ENCODE data around the gene DNASE2B. TPM values are rescaled to one million over a fixed set of nuclear protein-coding genes. Genes with fewer than 3 reads are reported as not detected.
A peak's percentile ranks its signal among the peaks of the same experiment; 100 is the strongest.
"Not testable (repeated sequence)": the region's sequence is repeated elsewhere in the genome, so short reads cannot be mapped to it uniquely, and the experiment has no call there.

Gene DNASE2B
- total RNA-seq, 1 experiment from 2014 or later: not detected

DNA sequence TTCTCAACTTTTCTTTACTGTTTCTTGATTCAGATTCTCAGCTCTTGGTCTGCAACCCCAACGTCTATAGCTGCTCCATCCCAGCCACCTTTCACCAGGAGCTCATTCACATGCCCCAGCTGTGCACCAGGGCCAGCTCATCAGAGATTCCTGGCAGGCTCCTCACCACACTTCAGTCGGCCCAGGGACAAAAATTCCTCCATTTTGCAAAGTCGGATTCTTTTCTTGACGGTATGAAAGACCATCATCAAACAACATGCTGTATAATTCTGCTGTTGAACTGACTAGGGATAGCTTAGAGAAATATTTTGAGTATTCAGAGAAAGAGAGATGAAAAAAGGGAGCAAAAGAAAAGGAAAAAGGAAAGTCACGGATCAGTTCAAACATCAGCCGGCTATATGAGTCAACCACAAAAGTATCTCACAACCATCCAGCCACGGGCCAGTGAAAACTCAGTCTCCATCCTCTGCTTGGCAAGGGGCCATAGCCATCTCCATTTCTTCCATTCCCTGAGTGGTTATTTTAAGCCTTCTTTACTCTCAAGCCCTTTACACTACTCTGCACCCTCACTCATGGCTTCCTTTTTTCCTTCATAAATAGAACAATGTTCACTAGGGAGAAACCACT lies 14.1 kb downstream of the DNASE2B start:
- DNase-seq (ENCODE audit: low spot score): no peak

DNA sequence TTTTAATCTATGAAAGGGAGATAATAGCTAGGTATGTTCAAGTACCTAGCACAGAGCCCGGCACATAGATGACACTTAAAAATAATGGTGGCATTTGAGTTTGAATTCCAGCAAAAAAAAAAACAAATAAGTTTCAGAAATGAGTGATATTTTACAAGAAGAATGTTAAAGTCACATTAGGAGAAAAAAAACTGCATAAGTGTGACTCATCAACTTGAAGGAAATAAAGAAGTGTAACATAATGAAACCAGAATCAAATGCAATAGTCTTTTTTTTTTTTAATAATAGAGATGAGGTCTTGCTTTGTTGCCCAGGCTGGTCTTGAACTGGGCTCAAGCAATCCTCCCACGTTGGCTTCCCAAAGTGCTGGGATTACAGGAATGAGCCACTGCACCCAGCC lies 17.1 kb downstream of the DNASE2B start:
- DNase-seq (ENCODE audit: low spot score): no peak

DNA sequence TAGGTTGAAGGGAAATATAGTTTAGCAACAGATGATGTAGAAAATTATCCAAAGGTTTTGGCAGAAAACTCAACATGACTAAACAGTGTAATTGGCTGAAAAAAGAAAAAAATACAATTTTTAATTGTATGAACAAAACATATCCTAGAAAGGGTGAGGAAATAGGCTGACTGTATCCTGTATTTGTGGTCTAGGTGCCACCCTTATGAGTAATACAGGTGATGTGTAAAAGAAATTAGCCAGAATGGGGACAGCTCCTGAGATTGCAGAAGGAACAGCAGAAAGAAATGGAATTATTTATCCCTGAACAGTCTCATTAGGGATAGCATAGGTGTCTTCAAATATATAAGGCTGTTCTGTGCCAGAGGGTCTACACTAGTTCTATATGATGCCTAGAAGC lies 24.6 kb downstream of the DNASE2B start:
- DNase-seq (ENCODE audit: low spot score): no peak

DNA sequence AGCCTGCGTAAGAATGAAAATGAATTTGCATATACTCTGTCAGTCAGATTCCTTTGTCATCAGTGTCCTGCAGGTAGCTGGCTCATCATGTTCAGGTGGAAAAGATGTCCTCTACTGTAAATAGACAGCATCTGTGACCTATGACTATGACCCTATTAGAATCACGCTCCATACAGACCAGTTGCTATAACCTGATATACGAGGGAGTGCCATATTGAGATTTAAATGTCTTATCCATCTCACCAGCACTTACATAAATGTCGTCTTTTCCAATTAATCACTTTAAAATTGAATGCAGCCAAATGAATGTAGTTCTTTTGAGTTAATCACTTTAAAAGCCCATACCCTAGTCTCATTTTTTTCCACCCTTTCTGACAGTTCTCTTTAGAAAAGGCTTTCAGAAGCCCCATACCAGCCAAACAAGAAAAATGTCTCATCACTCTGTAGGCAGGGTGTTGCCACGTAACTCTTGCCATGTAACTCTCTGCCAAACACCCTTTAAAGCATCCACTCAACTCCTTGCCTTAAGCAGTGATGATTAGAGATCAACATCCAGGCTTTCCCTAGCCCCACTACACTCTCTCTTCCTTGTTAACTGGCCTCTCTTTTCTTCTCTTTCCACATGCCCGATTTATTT lies 26.3 kb downstream of the DNASE2B start:
- no peak for DNase-seq (ENCODE audit: low spot score)

DNA sequence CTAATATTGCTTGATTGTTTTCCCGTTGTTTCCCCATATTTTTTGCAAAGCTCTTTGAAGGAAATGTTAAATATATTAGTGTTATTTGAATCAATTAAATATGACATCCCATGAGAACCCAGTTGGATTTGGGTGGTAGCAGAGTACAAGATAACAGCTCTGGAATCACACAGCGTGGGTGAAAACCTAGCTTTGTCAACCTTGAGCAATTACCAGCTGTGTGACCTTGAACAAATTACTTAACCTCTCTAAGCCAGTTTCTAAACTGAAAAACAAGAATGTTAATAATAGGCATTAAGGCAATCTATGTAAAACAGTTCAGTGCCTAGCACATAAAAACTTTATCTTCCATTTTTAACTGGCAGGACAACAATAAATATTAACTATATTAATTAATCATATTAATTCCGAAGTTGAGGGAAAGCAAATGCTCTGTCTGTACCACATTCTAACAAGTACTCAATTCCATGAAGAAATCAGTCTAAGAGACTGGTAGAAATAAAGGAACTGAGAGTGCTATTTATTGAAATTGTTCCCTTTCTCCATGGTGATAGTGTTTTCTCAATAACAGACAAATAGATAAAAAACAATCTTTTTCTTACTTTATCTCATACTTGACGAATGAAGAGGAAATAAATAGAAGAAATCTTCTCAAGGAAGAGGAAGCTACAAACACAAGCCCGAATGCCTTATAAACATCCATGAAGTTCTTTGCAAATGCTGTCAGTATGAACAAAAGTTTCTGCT lies 27.0 kb downstream of the DNASE2B start:
- DNase-seq (ENCODE audit: low spot score): no peak

DNA sequence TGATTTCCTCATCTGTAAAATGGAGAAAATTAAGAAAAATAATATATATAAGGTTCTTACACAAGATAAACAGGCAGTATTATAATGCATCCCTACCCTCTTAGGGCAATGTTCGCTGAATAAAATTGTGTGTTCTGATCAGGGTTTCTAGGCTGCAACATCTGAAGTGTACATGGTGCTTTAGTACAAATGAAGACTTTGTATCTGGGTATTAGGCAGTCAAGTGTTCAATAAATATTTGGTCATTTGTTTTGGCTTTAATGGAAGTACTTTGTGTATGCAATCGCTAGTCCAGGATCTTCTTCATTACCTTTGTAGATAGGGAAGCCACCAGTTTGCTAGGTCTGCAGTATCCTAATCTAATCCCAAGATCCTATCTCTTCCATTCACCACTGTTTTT lies 28.1 kb downstream of the DNASE2B start:
- DNase-seq (ENCODE audit: low spot score): no peak

DNA sequence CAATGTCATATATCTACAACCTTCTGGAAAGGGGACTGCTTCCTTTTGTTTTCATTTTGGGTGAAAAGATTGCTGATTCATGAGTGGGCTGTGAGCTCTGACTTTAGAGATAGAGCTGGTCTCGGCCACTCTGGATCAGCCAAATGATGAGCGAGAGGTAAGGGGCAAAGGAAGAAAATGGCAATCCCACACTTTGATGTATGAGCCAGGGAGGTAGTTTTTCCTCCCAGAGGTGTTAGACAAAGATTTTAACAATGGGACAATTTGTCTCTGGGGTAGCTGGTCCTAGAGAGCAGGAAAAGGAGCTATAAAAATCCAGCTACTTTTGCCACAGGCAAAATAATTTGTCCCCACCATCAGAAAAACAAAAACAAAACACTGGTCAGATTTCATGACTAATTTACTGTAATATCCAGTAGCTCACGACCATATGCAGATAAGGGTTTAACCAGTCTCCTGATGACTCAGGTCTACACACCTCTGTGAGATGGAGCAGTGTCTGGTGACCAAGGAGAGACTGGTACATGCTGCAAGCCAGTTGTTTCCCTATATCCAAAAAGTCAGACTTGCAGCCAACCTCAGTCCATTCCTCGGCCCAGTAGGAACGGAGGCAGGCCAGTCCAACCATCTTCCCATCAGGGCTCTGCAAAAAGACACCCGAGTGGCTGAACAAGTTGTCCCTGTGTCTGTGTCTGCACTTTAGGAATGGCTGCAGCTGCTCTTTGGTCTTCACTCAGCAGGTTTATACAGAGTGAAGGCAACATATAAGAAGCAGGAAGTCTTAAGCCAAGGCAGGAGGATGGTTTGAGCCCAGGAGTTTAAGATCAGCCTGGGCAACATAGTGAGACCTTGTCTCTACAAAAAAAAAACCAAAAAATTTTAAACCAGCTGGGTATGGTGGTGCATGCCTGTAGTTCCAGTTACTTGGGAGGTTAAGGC lies 29.2 kb downstream of the DNASE2B start:
- peak; percentile 26 for DNase-seq (ENCODE audit: low spot score)

DNA sequence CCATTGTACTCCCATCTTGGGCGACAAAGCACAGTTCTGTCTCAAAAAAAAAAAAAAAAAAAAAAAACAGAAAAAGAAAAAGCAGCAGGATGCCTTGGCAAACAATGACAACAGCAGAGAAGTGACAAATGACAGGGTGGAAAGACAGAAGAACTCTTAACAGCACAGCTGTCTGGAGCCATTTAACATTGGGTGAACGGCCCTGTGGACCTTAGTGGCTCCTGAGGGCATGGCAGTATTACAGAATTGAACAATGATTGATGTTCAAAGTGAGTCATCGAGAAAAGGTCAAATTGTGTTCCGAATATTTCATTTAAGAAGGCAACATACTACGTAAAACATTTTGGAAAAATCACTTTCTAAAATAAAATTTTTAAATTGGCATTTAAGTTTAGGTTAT lies 30.0 kb downstream of the DNASE2B start:
- DNase-seq (ENCODE audit: low spot score): no peak

DNA sequence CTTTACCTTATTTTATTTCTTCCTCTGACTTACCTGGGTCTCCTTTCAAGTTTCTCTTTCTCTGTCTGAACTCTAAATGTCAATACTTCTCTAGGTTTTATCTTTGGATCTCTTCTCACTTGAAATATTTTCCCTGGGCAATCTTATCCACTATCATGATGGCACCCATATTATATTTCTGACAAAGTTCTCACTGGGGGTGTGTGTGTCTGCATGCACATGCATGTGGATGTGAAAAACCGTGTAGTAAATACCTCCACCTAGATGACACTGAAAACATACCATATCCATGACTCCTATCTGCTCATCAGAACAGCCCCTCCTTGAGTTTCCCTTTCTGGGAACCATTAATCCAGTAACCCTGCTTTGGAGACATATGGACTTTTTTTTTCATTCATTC lies 30.9 kb downstream of the DNASE2B start:
- no peak for DNase-seq (ENCODE audit: low spot score)

DNA sequence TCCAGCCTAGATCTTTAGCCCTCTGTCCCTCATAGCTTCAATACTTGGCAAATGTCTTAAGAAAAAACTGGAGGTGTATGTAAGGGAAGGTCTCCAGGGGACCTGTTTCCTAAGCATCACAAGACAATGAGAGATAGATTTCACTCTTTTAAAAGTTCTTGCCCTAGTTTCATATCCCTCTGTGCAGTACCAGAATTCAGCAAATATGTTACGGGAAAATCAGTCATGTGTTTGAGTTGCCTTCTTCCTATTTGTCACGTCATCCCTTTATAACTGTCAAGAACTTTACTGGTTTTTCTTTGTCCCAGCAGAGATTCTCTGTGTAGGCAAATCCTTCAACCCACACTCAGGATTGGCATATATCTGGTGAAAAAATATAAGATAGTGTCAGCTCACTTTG lies 32.3 kb downstream of the DNASE2B start:
- no peak for DNase-seq (ENCODE audit: low spot score)

DNA sequence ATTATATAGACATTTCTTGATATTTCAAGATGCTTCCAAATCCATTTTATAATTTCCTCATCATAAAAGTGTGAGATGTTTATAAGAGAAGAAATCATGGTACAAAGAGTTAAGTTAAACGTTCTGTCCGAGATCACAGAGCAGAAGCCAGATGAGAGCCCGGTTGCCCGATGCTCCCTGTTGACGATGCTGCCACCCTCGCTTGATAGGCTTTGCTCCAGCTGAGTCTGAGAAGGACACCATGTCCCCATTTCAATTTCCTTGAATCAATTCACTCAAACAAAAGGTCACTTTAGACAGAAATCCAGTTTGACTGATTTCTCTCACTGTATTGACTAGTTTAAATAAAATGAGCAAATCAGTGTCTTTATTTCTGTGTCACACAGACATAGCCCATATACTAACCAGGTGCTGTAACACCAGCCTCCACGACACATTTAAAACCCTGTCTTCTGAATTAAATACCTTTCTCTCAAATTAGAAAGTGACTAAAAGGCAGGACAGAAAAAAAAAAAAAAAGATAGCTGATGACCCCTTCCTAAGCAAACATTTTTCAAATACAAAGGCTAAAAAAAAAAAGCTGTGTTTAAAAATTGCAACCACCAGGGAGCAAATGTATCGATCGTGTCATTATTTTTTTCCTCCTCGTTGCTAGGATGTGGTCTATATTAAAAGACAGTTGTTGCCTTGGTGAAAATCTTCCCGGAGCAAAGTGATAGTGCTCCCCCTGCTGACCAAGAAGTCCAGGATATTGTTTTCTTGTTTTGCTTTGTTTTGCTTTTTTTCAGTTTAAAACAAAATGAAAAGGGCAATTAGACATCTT lies 35.2 kb downstream of the DNASE2B start:
- peak; percentile 39 for DNase-seq (ENCODE audit: low spot score)

DNA sequence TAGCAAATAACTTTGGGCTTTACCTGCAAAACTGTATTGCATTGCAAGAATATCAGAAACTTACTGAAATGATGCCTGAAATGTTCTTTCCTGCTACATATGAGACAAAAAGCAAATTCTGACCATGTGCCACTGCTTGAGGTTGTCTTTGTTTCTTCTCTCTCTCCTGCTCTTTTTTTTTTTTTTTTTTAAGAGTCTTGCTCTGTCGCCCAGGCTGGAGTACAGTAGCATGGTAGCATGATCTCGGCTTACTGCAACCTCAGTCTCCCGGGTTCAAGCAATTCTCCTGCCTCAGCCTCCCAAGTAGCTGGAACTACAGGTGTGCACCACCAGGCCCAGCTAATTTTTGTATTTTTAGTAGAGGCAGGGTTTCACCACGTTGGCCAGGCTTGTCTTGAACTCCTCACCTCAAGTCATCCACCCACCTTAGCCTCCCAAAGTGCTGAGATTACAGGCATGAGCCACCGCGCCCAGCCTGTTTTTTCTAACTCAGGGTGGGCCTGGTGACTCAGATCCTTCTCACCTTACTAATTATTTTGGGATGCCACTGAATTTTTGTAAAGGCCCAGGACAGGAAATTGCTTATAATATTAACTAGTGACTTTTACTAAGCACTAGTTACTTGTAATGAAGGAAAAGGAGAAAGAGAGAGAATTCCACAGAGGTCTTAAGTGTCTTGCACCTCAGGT lies 35.9 kb downstream of the DNASE2B start:
- DNase-seq (ENCODE audit: low spot score): no peak

DNA sequence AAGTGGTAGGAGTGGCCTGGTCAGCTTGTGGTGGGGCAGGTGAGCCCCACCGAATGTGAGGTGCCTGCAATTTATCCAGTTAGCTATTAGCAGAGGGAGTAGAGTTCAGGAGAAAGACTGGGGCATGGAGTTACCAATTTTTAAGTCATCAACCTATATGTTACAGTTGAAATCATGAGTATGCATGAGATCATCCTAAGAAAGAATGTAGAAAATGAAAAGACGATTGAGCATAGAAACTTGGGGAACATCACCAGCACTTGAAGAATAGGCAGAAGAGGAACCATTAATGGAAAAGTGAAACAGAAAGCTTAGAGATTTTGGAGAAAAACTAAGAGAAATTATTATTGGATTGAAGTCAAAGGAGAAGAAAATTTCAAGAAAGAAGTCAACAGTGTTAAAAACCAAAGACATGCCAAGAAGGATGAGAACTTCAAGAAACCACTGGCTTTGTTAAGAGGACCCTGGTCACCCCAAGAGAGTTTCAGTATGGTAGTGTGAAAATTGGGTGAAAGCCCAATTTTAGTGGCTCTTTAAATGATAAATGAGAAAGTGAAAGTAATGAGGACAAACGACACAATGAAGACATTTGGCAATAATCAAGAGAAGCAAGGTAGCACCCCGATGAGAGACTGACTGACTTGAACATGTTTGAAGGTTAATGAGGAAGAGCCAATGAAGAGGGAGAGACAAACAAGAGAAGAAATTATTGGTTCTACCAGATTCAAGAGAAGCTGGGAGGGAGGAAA lies 36.7 kb downstream of the DNASE2B start:
- DNase-seq (ENCODE audit: low spot score): no peak

DNA sequence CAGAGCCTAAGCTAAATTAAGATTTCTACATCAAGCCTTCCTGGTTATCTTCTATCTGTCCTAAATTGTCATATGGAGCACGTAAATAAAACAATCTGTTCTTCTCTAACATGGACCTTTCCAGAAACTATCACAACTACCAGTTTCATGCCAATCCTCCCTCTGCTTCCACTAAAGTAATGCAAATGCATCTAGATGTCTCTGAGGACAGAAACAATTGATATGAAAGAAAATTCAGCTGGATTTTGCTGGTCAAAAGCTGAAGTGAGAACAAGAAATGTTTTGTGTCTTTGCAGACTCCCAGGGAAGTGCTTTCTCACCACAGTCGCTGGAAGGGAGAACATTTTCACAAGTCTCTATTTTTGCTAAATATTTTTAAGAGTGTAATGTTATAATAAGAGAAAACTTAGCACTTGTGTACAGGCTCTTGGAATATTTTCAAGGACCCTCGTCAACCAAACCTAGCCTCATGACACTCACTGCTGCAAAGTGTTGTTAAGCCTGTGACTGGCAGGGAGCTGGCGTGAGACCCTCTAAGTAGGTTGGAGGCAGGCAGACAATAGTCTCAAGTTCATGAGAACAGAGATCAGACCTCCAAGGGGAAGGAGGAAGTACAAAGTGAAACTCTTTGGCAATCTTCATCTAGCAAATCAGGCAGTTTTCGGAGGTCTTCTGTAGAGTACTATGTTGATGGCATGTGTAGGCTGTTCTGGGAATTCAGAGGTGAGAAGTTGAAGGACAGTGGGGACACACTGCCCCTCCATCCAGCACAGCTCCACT lies 38.8 kb downstream of the DNASE2B start:
- DNase-seq (ENCODE audit: low spot score): no peak

DNA sequence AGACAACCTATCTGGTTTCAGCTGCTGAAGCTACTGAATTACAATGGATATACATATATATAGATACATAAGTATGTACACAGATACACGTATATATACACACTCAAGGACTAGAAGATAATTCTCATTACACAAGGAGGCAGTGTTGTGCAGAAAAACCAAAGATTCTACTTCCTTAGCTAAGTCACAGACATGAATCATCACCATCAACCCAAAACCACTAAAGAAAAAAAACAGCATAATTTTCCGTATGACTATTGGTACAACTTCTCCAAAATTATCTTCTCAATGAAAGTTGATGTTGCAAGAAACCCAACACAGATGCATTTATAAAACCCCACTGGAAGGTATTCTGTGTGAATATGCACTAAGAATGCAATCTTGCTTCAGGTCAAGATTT lies 44.0 kb downstream of the DNASE2B start:
- DNase-seq (ENCODE audit: low spot score): peak; percentile 70

DNA sequence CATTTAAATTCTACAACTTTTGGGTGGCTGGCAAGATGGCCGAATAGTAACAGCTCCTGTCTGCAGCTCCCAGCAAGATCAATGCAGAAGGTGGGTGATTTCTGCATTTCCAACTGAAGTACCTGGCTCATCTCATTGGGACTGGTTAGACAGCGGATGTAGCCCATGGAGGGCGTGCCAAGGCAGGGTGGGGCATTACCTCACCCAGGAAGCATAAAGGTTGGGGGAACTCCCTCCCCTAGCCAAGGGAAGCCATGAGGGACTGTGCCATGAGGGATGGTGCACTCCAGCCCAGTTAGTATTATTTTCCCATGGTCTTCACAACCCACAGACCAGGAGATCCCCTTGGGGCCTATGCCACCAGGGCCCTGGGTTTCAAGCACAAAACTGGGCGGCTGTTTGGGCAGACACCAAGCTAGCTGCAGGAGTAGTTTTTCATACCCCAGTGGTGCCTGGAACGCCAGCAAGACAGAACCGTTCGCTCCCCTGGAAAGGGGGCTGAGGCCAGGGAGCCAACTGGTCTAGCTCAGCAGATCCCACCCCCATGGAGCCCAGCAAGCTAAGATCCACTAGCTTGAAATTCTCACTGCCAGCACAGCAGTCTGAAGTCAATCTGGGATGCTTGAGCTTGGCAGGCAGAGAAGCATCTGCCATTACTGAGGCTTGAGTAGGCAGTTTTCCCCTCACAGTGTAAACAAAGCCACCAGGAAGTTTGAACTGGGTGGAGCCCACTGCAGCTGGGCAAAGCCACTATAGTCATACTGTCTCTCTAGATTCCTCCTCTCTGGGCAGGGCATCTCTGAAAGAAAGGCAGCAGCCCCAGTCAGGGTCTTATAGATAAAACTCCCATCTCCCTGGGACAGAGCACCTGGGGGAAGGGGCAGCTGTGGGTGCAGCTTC lies 44.7 kb downstream of the DNASE2B start:
- not testable (repeated sequence) for DNase-seq (ENCODE audit: low spot score)

DNA sequence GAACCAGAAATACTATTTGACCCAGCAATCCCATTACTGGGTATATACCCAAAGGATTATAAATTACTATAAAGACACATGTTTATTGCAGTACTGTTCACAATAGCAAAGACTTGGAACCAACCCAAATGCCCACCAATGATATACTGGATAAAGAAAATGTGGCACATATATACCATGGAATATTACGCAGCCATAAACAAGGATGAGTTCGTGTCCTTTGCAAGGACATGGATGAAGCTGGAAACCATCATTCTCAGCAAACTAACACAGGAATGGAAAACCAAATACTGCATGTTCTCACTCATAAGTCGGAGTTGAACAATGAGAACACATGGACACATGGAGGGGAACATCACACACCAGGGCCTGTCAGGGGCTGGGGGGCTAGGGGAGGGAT lies 50.4 kb downstream of the DNASE2B start:
- DNase-seq (ENCODE audit: low spot score): not testable (repeated sequence)

DNA sequence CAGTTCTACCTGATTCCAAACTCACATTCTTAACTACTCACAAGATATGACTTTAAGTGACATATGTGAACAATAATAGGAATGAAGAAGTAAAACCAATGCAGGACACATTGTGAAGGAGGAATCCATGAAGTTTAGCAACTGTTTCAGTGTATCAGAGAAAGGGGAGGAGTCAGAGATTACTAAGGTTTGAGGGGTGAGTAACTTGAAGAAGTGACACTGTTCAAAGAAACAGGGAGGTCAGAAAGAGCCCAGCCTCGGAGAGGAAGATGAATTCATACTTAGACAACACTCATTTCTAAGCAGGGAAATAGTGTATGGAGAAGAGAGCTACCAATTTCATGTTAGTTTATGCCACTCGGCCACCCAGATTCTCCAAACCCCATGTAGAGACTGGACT lies 52.6 kb downstream of the DNASE2B start:
- no peak for DNase-seq (ENCODE audit: low spot score)
